Suppressor macrophage treated with lipopolysaccharide for 1 hour (primary cell): ENCODE results near the gene CWC27.

Experiments
- DNase-seq, 3 donors: peaks; one replicate each; pipeline ENCODE4 v3.0.0-alpha.2; 2020 to 2022

CWC27 gene

DNA sequence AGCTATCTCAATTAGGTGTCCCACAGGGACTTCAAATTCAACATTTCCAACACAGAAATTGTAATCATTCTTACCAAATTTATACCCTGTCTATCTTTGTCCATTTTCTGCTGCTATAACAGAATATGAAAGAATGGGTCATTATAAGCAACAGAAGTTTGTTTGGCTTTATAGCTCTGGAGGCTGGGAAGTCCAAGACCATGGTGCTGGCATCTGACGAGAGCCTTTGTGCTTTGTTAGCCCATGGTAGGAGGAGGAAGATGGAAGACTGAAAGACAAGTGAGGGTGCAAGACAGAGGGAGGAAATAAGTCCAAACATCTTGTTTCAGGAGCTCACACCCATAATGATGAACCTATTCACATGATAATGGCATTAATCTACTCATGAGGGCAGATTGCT is 72.2 kb downstream of the CWC27 start:
- no peak for DNase-seq

DNA sequence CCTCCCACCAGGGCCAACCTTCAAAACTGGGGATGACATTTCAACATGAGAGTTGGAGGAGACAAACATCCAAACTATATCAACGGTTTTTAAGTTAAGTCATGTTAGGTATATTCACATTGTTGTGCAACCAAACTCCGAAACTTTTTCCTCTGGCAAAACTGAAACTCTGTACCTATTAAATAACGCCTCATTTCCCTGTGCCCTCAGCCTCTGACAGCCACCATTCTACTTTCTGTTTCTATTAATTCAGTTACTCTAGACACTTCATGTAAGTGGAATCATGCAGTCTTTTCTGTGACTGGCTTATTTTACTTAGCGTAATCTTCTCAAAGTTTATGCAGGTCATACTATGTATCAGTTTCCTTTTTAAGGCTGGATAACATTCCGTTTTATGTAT is 85.0 kb downstream of the CWC27 start:
- no peak for DNase-seq

DNA sequence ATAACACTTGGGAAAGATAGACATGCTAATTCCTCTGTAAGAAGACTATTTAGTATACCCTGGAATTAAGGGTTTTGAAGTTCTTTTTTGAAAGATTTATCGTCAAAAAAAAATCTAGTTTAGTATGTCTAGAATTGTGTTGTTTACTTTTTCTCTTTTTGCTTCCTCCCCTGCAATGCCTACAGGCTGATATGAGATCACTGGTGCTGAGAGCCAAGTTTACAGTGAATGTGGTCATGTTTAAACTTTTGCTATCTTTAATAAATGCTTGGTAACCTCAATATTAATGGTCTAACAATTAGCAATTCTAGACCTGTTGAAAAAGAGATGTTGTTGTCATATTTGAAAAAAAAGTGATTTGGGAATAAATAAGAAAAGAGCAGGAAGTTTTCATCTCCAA is 86.1 kb downstream of the CWC27 start:
- no peak for DNase-seq

DNA sequence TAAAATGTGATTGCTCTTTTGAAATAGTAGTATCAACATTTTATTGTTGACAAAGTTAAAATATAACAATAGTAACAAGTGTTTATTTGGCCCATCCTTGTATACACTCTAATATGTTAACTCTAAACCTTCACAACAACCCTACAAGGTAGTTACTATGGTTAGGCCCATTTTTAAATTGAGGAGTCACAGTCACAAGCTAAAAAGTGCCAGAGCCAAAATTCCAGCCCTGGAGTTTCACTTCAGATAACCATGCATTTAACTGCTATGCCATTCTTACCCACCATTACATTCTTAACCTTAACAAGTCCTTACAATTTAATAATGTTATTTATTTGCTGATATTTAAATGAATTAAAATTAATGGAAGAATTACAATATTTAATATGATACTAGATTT is 91.2 kb downstream of the CWC27 start:
- no peak for DNase-seq

DNA sequence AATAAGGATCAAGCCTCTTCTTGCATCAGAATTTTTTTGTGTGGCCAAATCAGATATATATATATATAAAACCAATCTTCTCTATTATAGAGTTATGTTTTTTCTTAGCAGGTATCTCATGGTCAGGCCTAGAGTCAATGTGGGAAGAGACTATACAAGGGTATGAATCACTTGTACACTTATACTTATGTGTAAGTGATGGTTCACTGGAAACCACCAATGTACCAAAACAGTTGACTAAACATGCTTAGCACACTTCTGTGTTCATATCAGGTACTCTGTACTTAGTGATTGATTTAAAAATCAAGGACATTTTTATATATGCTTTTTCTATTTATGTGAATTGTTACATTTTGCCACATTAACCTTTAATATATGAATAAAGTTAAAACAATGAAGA is 92.6 kb downstream of the CWC27 start:
- DNase-seq, result no peak

DNA sequence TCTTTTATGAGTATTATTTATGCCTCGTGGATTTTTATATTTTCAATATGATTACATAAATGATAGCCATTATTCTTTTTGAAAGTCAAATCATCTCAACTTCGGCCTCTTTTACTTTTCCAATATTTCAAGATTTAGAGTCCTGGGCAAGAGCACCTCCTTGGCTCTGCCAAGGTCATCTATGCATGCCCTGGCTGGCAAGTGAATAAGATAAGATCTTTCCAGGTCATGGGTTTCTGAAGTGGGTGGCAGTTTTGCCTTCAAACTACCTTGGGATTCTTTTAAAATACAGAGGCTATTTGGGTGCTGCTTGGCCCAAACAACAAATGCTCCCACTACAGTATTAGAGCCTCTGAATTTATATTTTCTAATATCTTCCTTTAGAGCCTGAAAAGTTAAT is 95.4 kb downstream of the CWC27 start:
- no peak for DNase-seq

DNA sequence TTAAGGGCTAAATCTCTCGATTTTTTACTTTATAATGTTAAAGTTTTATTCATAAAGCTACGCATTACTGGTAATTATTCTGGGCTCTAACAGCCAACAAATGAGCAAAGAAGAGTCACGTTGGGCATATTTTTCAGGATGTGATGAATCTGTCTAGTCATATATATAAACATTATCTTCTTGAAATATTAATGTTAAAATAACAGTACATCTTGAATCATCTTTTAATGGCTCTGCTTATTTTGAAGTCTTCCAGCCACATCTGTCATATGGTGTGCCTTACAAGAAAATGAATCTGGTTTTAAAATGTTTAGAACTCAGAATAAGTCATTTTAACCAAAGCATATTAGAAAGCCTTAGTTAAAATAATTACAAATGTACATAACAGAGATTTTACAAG is 96.9 kb downstream of the CWC27 start:
- no peak for DNase-seq

- DNase-seq, result peak in 2 of 3 donors; percentile 1 to 22
These were observed 100.7 kb downstream of the CWC27 start for GRCh38 chr5:64869419-64869818.

DNA sequence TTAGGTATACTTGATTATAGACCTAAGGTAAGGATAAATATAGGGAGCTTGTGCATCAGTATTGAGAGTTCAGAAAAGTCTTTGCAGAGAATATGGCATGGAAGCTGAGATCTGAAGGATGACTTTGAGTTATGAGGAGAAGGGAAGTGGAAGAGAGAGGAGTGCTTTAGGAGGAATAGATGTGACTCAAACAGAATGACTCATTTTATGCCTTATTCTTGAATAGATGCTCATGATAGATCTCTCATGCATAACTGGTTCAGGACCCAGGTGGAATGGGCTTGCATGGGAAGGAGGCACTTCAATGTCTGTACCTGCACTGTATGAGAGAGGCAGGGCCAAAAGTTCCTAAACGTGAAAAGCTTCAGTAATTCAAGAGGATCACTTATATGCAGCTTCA is 103.3 kb downstream of the CWC27 start:
- DNase-seq, result no peak

- no peak for DNase-seq
These were observed 104.7 kb downstream of the CWC27 start for GRCh38 chr5:64873441-64873840.

GRCh38 chr5:64874753-64875152 is 106.0 kb downstream of the CWC27 start:
- DNase-seq, result no peak

- no peak for DNase-seq
These were observed 107.5 kb downstream of the CWC27 start for GRCh38 chr5:64876203-64876602.

- DNase-seq, result no peak
These were observed 112.1 kb downstream of the CWC27 start for GRCh38 chr5:64880821-64881220.

GRCh38 chr5:64883912-64884311 is 115.2 kb downstream of the CWC27 start:
- no peak for DNase-seq

- no peak for DNase-seq
These were observed 115.8 kb downstream of the CWC27 start for GRCh38 chr5:64884541-64884940.

DNA sequence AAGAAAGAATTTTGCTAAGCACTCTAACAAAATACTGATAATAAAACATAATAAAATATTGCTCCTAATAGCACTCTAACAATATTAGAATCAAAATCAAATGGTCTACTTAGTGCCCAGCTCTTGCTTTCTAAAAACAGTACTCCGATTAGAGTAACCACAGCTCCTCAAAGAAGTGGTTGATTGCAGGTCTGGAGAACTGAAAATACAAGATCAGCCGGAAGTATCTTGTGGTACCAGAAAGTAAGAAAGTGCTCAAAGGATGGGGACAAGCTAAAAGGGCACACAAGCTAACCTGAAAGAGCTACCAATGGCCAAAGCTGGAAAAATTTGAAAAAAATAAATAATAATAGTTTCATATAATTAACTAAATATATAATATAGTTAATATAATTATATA is 119.2 kb downstream of the CWC27 start:
- DNase-seq, result no peak

GRCh38 chr5:64895748-64896147 is 127.0 kb downstream of the CWC27 start:
- DNase-seq, result no peak

DNA sequence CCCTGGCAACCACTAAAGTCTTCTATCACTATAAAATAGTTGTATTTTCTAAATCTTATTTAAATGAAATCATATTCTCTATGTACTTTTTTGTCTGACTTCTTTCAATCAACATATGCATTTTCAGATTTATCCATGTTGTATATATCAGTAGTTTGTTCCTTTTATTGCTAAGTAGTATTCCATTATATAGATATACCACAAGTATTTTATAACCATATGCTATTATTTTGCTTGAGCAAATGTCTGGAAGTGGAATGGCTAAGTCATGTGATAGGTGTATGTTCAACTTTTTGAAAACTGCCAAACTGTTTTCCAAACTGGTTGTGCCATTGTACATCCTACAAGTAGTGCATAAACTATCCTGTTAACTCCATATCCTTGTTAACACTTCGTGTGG is 131.1 kb downstream of the CWC27 start:
- DNase-seq, result no peak

DNA sequence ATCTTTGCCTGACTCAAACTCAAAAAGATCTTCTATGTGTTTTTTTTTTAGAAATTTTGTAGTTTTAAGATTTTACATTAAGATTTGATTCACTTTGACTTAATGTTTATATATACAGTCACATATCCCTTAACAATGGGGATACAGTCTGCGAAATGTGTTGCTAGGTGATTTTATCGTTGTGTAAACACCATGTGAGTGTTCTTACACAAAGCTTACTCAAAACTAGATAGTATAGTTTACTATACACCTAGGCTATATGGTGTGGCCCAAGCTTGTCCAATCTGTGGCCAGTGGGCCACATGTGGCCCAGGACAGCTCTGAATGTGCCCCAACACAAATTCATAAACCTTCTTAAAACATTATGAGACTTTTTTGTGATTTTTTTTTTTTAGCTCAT is 131.9 kb downstream of the CWC27 start:
- no peak for DNase-seq

DNA sequence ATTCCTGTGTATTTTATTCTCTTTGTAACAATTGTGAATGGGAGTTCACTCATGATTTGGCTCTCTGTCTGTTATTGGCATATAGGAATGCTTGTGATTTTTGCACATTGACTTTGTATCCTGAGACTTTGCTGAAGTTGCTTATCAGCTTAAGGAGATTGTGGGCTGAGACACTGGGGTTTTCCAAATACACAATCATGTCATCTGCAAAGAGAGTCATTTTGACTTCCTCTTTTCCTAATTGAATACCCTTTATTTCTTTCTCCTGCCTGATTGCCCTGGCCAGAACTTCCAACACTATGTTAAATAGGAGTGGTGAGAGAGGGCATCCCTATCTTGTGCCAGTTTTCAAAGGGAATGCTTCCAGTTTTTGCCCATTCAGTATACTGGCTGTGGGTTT is 138.7 kb downstream of the CWC27 start:
- DNase-seq, result peak; percentile 50 to 53 (median 52)

DNA sequence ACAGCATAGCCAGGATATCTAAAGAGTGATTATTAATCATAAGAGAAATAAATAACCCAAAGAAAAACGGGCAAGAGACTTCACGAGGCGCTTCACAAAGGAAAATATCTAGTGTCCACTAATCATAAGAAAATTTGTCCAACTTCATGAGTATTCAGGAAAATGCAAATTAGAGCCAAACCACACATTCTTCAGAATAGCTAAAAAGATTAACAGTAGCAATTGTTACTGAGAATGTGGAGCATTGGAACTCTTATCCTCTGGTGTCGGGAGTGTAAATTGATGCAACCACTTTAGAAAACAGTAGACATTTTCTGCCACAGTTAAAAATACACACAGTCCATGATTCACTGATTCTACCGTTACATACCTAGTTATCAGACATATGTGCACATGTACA is 145.7 kb downstream of the CWC27 start:
- DNase-seq, result no peak

- no peak for DNase-seq
These were observed 149.4 kb downstream of the CWC27 start for GRCh38 chr5:64918083-64918482.

GRCh38 chr5:64921386-64921785 is 152.7 kb downstream of the CWC27 start:
- no peak for DNase-seq

- peak; percentile 25 to 35 (median 29) for DNase-seq
These were observed 154.5 kb downstream of the CWC27 start for GRCh38 chr5:64923151-64923685.

DNA sequence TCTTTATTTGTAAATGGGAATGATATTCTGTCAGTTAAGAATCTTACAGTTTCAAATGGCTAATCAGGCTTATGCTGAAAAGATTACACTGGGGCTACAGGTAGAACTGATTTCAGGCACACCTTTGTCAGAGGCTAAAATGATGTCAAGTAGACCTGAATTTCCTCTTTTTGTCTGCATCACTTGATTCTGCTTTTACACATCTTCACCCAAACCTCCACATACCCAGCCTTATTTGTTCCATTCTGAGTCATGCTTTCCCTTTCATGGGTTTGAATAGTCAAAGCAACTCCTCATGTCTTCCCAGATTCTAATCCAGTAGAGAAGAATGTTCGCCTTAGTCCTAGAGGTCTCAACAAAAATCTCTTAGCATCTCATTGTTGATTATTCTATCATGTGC is 156.4 kb downstream of the CWC27 start:
- no peak for DNase-seq

GRCh38 chr5:64929833-64930232 is 161.1 kb downstream of the CWC27 start:
- DNase-seq, result no peak
